ENCODE data around the gene KRT73. TPM values are rescaled to one million over a fixed set of nuclear protein-coding genes. Genes with fewer than 3 reads are reported as not detected.

KRT73 gene
- total and polyA plus RNA-seq, 4 donors = not detected

DNA sequence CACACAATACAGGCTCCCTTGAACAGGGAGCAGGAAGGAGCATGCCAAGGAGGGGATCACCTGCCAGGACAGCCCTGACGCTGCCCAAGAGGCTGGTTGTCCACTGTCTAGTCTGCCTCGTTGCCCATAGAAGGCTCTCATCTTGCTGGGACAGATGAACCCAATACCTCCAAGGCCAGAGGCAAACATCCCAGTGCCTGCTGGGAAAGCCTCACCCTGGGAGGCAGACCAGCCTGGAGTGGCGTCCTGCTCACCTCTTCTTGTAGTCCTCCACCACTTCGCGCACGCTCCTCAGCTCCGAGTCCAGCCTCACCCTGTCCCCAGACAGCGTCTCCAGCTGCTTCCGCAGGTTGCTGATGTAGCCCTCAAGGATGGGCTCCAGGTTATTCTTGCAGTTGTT lies 2.4 kb downstream of the KRT73 start:
- no peaks in the 10 kb centered on the region for H3K27me3 ChIP-seq (ENCODE audit: control insufficient read depth in 4 of 4, insufficient read depth in 4 of 4, low read length in 3 of 4)
- H3K4me3 ChIP-seq (ENCODE audit: low read depth in 1 of 3, low read length in 3 of 3) = no peak overlapping the region
- TF ChIP-seq FOXA2 (IDR thresholded peaks at IDR 0.05) = no peak
- WGBS = 89% methylated on average over 9 of the region's 9 CpGs
- no peaks in the 10 kb centered on the region for H3K9me3 ChIP-seq (ENCODE audit: control insufficient read depth in 4 of 4, low read length in 3 of 4)
- H3K27ac ChIP-seq (ENCODE audit: low read depth in 1 of 2, low read length in 2 of 2) = no peak overlapping the region
- no peak overlapping the region for H3K9ac ChIP-seq (ENCODE audit: low read depth in 1 of 2, low read length in 2 of 2)
- no peaks in the 10 kb centered on the region for H3K4me1 ChIP-seq (ENCODE audit: control insufficient read depth in 4 of 4, insufficient read depth in 4 of 4, low read length in 3 of 4)
- no peaks in the 10 kb centered on the region for H3K36me3 ChIP-seq (ENCODE audit: control insufficient read depth in 4 of 4, insufficient read depth in 3 of 4, low read depth in 1 of 4, low read length in 3 of 4)
- no peak for DNase-seq (ENCODE audit: low spot score)

DNA sequence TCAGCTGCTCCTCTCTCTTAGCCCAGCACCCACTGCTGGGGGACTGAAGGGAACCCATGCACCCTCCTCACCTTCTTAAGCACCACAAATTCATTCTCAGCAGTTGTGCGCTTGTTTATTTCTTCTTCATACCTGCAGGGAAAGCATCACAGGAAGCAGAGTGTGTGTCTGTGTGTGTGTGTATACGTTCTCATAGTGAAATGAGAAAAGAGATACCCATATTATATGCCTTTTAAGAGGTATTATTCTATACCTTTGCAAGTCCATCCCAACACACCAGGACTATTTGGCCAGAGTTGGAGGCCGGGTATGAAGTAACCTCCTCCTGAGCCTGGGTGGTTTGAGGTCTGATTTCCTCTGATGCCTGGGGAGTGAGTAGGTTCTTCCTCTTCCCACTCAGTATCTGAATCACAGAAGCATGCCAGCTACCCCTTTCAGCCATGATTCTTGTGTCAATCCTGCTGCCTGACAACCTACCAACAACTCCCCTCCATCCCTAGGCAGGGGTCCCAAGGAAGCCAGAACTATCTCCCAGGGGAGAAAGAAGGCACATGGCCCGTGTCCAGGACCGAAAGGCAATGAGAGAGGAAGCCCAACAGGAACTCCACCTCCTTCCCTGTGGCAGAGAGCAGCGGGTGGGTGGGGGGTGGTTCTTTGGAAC lies 3.0 kb downstream of the KRT73 start:
- Histone ChIP-seq H3K27me3 (ENCODE audit: control insufficient read depth in 4 of 4, insufficient read depth in 4 of 4, low read length in 3 of 4) (no peaks in the 10 kb centered on the region), H3K9ac (ENCODE audit: low read depth in 1 of 2, low read length in 2 of 2) (no peak overlapping the region), H3K27ac (ENCODE audit: low read depth in 1 of 2, low read length in 2 of 2) (no peak overlapping the region), H3K4me1 (ENCODE audit: control insufficient read depth in 4 of 4, insufficient read depth in 4 of 4, low read length in 3 of 4) (no peaks in the 10 kb centered on the region), H3K4me3 (ENCODE audit: low read depth in 1 of 3, low read length in 3 of 3) (no peak overlapping the region), H3K9me3 (ENCODE audit: control insufficient read depth in 4 of 4, low read length in 3 of 4) (no peaks in the 10 kb centered on the region), H3K36me3 (ENCODE audit: control insufficient read depth in 4 of 4, insufficient read depth in 3 of 4, low read depth in 1 of 4, low read length in 3 of 4) (no peaks in the 10 kb centered on the region)
- peak; percentile 27 for DNase-seq (ENCODE audit: low spot score)
- TF ChIP-seq HNF4A (conservative IDR thresholded peaks at IDR 0.05) = no peak
- WGBS = 64% methylated on average over 6 of the region's 6 CpGs

DNA sequence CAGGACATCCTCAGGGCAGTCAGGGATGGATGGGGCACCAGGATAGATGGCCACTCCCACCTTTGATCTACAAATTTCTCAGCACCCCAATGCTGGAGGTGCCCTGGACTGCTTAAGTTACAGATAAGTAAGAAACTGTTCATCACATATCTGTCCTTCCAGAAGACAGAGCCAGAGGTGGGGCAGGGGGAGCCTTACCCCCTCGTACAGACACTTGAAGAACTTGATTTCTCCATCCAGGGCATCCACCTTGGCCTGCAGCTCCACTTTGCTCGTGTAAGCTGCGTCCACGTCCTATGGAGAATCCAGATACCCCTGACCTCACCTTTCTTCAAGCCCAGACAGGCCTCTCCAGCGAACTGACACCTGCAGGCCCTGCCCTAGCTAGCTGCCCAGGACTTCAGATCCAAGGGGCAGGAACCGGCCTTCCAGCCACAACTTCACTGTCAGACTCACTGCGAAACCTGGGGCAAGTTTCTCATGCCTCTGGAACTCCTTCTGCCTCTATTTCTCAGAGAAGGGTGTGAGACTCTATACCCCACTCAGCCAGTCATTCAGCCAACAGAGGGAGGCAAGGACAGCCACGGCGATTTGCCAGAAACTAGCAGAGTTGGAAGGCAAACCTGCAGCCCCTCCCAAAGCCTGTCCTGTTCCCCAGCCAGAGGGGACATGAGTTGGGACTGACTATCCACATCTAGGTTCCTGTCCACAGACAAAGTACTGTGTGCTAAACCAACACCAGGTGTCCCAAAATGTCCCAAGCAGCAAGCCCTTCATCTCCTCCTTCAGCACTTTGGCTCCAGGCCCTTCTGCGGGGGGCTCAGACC lies 3.8 kb downstream of the KRT73 start:
- H3K9ac ChIP-seq (ENCODE audit: low read depth in 1 of 2, low read length in 2 of 2) = no peak overlapping the region
- H3K4me1 ChIP-seq (ENCODE audit: control insufficient read depth in 4 of 4, insufficient read depth in 4 of 4, low read length in 3 of 4) = no peaks in the 10 kb centered on the region
- no peak overlapping the region for H3K4me3 ChIP-seq (ENCODE audit: low read depth in 1 of 3, low read length in 3 of 3)
- no peaks in the 10 kb centered on the region for H3K27me3 ChIP-seq (ENCODE audit: control insufficient read depth in 4 of 4, insufficient read depth in 4 of 4, low read length in 3 of 4)
- no peak overlapping the region for H3K27ac ChIP-seq (ENCODE audit: low read depth in 1 of 2, low read length in 2 of 2)
- H3K36me3 ChIP-seq (ENCODE audit: control insufficient read depth in 4 of 4, insufficient read depth in 3 of 4, low read depth in 1 of 4, low read length in 3 of 4) = no peaks in the 10 kb centered on the region
- 88% methylated on average over 10 of the region's 10 CpGs for WGBS
- TF ChIP-seq, protein P1, sequence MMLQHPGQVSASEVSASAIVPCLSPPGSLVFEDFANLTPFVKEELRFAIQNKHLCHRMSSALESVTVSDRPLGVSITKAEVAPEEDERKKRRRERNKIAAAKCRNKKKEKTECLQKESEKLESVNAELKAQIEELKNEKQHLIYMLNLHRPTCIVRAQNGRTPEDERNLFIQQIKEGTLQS (IDR thresholded peaks at IDR 0.05) = no peak
- TF ChIP-seq HNF4G (IDR thresholded peaks at IDR 0.05) (no peak), RAD21 (IDR thresholded peaks at IDR 0.05) (no peak), GABPA (IDR thresholded peaks at IDR 0.05 in 1 of 2, conservative IDR thresholded peaks at IDR 0.05 in 1 of 2) (no peak)
- peak; percentile 21 for DNase-seq (ENCODE audit: low spot score)
- no peaks in the 10 kb centered on the region for H3K9me3 ChIP-seq (ENCODE audit: control insufficient read depth in 4 of 4, low read length in 3 of 4)

DNA sequence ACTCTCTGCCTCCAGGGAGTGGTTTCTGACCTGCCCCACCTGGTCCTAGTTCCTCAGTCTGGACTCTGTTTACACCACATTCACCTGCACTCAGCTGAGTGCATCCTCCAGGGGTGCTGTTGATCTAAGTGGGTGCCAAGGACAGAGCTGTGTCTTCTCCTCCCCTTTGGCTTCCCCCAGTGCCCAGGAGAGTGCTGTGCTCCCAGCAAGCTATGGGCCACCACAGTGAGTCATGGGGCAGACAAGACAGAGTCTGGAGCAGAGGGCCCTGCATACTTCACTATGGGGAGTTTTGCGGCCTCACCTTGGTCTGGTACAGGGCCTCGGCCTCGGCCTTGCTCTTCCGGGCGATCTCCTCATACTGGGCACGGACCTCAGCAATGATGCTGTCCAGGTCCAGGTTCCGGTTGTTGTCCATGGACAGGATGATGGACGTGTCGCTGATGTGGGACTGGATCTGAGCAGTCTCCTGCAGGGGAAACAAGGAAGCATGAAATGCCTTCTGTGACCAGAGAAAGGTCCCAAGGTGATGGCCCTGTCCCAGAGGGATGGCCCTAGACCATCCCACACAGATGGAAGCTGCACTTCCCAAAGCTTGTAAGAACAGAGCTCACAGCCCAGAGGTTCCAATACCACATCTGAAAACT lies 4.9 kb downstream of the KRT73 start:
- H3K4me1 ChIP-seq (ENCODE audit: control insufficient read depth in 4 of 4, insufficient read depth in 4 of 4, low read length in 3 of 4) = no peaks in the 10 kb centered on the region
- H3K4me3 ChIP-seq (ENCODE audit: low read depth in 1 of 3, low read length in 3 of 3) = no peak overlapping the region
- WGBS = 92% methylated on average over 9 of the region's 9 CpGs
- no peaks in the 10 kb centered on the region for H3K9me3 ChIP-seq (ENCODE audit: control insufficient read depth in 4 of 4, low read length in 3 of 4)
- peaks cover 0 to 2% (median 0%) of the 10 kb centered on the region in 4 donors for H3K27me3 ChIP-seq (ENCODE audit: control insufficient read depth in 4 of 4, insufficient read depth in 4 of 4, low read length in 3 of 4)
- TF ChIP-seq SP1 (IDR thresholded peaks at IDR 0.05) (no peak), JUND (IDR thresholded peaks at IDR 0.05) (no peak), RXRA (IDR thresholded peaks at IDR 0.05) (no peak), FOXA1 (IDR thresholded peaks at IDR 0.05) (no peak), HNF4G (IDR thresholded peaks at IDR 0.05) (no peak), NR2F2 (IDR thresholded peaks at IDR 0.05) (no peak)
- TF ChIP-seq, protein P2, sequence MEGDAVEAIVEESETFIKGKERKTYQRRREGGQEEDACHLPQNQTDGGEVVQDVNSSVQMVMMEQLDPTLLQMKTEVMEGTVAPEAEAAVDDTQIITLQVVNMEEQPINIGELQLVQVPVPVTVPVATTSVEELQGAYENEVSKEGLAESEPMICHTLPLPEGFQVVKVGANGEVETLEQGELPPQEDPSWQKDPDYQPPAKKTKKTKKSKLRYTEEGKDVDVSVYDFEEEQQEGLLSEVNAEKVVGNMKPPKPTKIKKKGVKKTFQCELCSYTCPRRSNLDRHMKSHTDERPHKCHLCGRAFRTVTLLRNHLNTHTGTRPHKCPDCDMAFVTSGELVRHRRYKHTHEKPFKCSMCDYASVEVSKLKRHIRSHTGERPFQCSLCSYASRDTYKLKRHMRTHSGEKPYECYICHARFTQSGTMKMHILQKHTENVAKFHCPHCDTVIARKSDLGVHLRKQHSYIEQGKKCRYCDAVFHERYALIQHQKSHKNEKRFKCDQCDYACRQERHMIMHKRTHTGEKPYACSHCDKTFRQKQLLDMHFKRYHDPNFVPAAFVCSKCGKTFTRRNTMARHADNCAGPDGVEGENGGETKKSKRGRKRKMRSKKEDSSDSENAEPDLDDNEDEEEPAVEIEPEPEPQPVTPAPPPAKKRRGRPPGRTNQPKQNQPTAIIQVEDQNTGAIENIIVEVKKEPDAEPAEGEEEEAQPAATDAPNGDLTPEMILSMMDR (IDR thresholded peaks at IDR 0.05; ENCODE audit: low read depth, low read length, missing input control) = no peak
- TF ChIP-seq, protein P3, sequence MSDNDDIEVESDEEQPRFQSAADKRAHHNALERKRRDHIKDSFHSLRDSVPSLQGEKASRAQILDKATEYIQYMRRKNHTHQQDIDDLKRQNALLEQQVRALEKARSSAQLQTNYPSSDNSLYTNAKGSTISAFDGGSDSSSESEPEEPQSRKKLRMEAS (IDR thresholded peaks at IDR 0.05) = no peak
- H3K9ac ChIP-seq (ENCODE audit: low read depth in 1 of 2, low read length in 2 of 2) = no peak overlapping the region
- no peak overlapping the region for H3K27ac ChIP-seq (ENCODE audit: low read depth in 1 of 2, low read length in 2 of 2)
- no peaks in the 10 kb centered on the region for H3K36me3 ChIP-seq (ENCODE audit: control insufficient read depth in 4 of 4, insufficient read depth in 3 of 4, low read depth in 1 of 4, low read length in 3 of 4)
- DNase-seq (ENCODE audit: low spot score) = peak; percentile 22
